Measurements from ENCODE around the gene TOR2A. TPM values are rescaled to one million over a fixed set of nuclear protein-coding genes. Genes with fewer than 3 reads are reported as not detected.

Gene TOR2A
- total RNA-seq, 1 donor from 2014 or later, result 17.3 TPM

DNA sequence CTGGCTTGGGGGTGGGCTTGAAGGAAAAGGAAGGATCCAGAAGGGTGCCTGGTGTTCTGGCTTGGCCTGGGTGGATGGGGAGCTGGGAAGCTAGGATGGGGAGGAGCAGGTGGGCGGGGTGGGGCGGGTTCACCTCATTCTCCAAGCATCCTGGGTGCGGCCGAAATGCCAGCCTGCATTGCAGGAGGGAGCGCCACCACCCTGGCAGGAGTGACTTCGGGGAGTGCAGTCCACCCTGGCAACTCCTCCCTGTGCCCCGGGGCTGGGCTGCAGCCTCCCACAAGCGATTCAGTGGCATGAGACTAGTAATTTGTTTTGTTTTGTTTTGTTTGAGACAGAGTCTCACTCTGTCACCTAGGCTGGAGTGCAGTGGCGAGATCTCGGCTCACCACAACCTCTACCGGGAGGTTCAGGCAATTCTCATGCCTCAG is 13.7 kb downstream of the TOR2A start:
- no peak overlapping the region for H3K27ac Mint-ChIP-seq
- H3K27me3 Mint-ChIP-seq (ENCODE audit: low read depth), result peaks cover 3% of the 10 kb centered on the region
- H3K9me3 Mint-ChIP-seq, result no peaks in the 10 kb centered on the region
- TF ChIP-seq, protein P1, sequence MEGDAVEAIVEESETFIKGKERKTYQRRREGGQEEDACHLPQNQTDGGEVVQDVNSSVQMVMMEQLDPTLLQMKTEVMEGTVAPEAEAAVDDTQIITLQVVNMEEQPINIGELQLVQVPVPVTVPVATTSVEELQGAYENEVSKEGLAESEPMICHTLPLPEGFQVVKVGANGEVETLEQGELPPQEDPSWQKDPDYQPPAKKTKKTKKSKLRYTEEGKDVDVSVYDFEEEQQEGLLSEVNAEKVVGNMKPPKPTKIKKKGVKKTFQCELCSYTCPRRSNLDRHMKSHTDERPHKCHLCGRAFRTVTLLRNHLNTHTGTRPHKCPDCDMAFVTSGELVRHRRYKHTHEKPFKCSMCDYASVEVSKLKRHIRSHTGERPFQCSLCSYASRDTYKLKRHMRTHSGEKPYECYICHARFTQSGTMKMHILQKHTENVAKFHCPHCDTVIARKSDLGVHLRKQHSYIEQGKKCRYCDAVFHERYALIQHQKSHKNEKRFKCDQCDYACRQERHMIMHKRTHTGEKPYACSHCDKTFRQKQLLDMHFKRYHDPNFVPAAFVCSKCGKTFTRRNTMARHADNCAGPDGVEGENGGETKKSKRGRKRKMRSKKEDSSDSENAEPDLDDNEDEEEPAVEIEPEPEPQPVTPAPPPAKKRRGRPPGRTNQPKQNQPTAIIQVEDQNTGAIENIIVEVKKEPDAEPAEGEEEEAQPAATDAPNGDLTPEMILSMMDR (IDR thresholded peaks at IDR 0.05; ENCODE audit: unreplicated experiment), result no peak
- DNase-seq (ENCODE audit: low spot score in 2 of 2, unreplicated experiment in 2 of 2), result no peak
- no peaks in the 10 kb centered on the region for H3K4me1 Mint-ChIP-seq
- H3K36me3 Mint-ChIP-seq, result no peaks in the 10 kb centered on the region
- H3K4me3 Mint-ChIP-seq, result no peak overlapping the region

DNA sequence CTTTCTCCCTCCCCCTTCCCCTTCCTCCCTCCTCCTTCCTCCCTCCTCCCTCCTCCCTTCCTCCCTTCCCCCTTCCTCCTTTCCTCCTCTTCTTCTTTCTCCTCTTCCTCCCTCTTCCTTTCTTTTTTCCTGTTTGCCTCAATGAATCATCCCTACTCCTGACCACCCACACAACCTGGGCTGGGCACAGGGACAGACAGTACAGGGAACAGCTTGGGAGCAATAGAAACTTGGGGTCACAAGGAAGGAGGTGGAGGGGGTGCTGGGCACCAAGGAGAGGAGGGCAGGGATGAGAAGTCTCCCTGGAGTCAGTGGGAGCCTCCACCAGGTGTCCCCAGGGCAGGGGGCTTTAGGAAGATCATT is 14.2 kb downstream of the TOR2A start:
- no peak for DNase-seq (ENCODE audit: low spot score in 2 of 2, unreplicated experiment in 2 of 2)
- no peaks in the 10 kb centered on the region for H3K36me3 Mint-ChIP-seq
- peaks cover 6% of the 10 kb centered on the region for H3K4me1 Mint-ChIP-seq
- H3K4me3 Mint-ChIP-seq, result no peak overlapping the region
- no peak overlapping the region for H3K27ac Mint-ChIP-seq
- no peaks in the 10 kb centered on the region for H3K9me3 Mint-ChIP-seq
- TF ChIP-seq, protein P1 (IDR thresholded peaks at IDR 0.05; ENCODE audit: unreplicated experiment), result no peak
- peaks cover 3% of the 10 kb centered on the region for H3K27me3 Mint-ChIP-seq (ENCODE audit: low read depth)

DNA sequence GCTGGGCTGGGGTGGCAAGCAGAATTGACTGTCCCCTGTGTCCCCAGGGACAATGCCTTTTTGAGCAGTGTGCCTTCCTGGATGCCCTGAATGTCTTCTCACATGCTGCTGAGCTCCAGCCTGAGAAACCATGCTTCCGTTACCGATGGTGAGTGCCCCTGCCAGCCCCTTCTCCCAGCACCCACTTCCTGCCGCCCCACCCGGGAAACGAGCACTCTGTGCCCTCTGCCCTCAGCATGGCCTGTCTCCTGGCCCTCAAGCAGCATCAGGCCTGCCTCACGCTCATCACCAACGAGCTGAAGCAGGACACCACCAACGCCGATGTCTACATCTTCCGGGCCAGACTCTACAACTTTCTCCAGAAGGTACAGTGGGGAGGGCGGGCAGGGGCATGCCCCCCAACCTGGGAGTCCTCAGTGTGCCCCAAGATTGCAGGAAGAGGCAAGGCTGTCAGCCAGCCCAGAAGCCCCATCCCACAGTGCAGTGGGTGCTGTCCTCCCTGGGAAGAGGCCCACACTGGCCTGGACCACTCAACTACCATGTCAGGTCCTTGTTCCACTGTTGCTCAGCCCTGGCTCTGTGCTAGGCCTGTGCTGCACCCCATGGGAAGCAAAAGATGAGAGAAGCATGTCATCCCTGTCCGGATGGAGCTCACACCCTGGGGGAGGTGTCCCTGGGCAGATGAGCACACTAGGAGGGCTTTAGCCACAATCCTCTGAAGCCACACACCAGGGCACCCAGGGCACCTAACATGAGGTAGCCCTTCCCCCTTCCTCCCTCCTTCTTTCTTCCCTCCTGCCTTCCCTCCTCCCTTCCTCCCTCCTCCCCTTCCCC is 14.8 kb downstream of the TOR2A start:
- no peaks in the 10 kb centered on the region for H3K36me3 Mint-ChIP-seq
- TF ChIP-seq, protein P1 (IDR thresholded peaks at IDR 0.05; ENCODE audit: unreplicated experiment), result no peak
- H3K4me3 Mint-ChIP-seq, result no peak overlapping the region
- H3K27ac Mint-ChIP-seq, result no peak overlapping the region
- H3K27me3 Mint-ChIP-seq (ENCODE audit: low read depth), result peaks cover 3% of the 10 kb centered on the region
- no peaks in the 10 kb centered on the region for H3K9me3 Mint-ChIP-seq
- no peak for DNase-seq (ENCODE audit: low spot score in 2 of 2, unreplicated experiment in 2 of 2)
- peaks cover 8% of the 10 kb centered on the region for H3K4me1 Mint-ChIP-seq

DNA sequence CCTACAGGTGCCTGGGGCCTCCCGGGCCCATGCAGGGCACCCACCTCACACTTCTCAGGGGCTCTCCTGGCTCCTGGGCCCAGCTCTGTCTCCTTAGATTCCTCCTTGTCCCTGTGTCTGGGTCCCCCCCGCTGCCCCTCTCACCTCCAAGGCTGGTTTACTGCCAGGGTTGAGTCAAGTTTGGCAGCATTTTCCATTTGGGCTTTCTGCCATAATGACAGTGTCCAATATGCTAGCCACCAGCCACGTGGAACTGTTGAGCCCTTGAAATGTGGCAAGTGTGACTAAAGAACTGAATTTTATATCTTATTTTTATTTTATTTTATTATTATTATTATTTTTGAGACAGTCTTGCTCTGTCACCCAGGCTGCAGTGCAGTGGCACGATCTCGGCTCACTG is 17.3 kb downstream of the TOR2A start:
- TF ChIP-seq, protein P1 (IDR thresholded peaks at IDR 0.05; ENCODE audit: unreplicated experiment), result no peak
- no peaks in the 10 kb centered on the region for H3K9me3 Mint-ChIP-seq
- peaks cover 3% of the 10 kb centered on the region for H3K27me3 Mint-ChIP-seq (ENCODE audit: low read depth)
- no peak overlapping the region for H3K27ac Mint-ChIP-seq
- H3K4me1 Mint-ChIP-seq, result peaks cover 12% of the 10 kb centered on the region
- no peak overlapping the region for H3K4me3 Mint-ChIP-seq
- no peak for DNase-seq (ENCODE audit: low spot score in 2 of 2, unreplicated experiment in 2 of 2)
- H3K36me3 Mint-ChIP-seq, result no peaks in the 10 kb centered on the region

DNA sequence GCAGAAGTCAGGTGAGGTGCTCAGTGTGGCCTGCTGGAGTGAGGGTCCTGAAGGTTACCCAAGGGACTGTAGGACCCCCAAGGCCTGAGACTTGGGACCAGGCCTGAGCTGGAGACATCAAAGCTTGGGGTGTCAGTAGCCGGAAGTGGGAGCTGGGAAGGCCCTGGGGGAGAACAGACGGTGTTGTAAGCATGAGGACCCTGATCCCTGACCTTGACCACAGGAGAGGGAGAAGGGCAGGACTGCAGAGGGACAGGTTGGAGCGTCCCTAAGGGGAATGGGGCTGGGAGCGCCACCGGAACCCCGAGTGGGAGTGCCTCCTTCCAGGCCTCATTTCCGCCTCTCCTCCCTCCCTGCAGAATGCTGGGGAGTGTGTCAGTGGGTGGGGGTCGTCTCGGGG is 18.7 kb downstream of the TOR2A start:
- Mint-ChIP-seq H3K27ac (peak overlapping the region; percentile 92), H3K4me3 (peak overlapping the region; percentile 91), H3K27me3 (ENCODE audit: low read depth) (peaks cover 3% of the 10 kb centered on the region), H3K36me3 (no peaks in the 10 kb centered on the region), H3K9me3 (no peaks in the 10 kb centered on the region), H3K4me1 (peaks cover 12% of the 10 kb centered on the region)
- TF ChIP-seq, protein P1 (IDR thresholded peaks at IDR 0.05; ENCODE audit: unreplicated experiment), result no peak
- DNase-seq (ENCODE audit: low spot score in 2 of 2, unreplicated experiment in 2 of 2), result no peak

Measured in mesothelial cell of epicardium (in vitro differentiated cells).